HPDE6-E6E7 (cell line): ENCODE measurements around the gene CNTNAP2.
"Not testable (repeated sequence)": the region's sequence is repeated elsewhere in the genome, so short reads cannot be mapped to it uniquely, and the experiment has no call there.

Experiments used
- DNase-seq: peaks from one replicate; pipeline ENCODE4 v3.0.0; 2011; ENCODE audit warnings: missing footprints; ENCODE audit errors: extremely low spot score

Gene CNTNAP2

DNA sequence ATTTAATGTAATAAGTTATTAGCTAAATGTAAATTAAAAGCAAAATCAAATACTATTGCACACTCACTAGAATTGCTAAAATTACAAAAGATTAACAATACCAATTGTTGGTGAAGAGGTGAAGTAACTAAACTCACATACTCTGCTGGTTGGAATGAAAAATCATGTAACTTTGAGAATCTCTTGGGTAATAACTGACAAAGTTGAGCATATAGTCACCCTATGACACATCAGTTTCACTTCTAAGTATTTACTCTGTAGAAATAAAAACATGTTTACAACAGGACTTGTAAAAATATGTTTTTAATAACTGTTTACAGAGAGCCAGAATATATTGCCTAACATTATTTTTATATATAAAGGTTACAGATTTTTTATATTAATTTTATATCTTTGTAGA lies 33.6 kb downstream of the CNTNAP2 start:
- DNase-seq, result no peak

DNA sequence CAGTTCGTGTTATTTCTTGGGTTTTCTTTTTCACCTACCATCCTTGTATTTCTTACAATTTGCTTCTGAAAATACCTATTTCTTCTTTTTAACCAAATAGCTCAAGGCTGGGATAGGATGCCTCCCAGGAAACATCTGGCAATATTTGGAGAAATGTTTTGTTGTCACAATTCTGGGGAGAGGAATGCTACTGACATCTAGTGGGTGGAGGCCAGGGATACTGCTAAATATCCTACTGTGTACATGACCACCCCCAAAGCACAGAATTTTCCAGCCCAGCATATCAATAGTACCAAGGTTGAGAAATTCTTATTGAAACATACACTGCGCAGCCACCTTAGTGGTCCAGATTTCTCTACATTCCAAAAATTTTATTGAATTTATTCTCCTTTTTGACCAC lies 55.5 kb downstream of the CNTNAP2 start:
- DNase-seq, result no peak

DNA sequence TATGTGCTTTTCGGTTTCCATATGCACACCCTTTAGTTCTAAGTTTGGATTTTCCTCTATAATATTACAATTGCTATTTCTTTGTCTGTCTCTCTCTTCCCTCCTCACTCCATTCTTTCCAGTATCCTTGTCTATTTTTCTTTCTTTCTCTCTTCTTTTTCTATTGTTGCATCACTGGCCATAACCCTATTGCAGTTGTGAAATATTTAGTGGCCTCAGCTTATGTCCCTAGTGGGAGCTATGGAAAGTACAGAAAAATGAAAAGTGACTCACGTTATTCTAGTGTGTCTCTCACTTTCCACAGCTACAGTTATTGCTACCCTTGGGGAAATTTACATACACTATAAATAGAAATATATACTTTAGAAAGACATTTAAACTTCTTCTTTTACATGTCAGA lies 59.1 kb downstream of the CNTNAP2 start:
- DNase-seq, result no peak

DNA sequence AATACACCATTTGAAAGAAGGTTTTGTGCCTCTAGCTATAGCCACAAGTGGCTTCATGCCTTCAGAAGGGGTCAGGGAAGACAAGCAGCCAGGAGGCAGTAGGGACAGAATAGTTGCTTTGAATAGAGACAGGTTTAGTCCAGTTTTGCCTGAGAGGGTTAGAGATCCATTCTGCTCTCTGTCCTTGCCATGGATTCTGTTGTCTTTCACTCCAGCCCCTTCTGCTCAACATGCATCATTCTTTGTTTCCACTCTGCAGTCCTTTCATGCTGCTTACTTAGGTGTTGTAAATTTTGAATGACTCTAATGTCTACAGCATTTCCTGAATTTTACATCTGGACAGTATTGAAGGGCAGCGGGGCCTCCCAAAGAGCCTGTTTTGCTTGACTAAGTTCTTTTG lies 60.3 kb downstream of the CNTNAP2 start:
- no peak for DNase-seq

DNA sequence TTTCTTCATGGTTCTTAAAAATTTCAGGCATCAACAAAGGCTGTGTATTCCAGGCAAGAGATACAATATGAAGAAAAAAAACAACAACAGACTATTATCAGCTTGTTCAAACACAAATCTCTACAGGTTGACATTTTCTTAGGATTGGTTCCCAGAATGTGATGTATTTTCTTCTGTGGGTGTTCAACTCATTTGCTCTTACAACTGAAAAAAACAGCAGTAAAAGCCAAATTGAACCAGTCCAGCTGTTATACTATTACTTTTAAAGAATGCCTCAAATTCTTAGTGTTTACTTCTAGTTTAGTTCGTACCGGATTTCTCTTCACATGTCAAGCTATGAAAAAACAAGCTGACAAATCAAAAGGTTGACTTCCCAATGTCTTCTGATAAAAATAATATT lies 60.7 kb downstream of the CNTNAP2 start:
- no peak for DNase-seq

DNA sequence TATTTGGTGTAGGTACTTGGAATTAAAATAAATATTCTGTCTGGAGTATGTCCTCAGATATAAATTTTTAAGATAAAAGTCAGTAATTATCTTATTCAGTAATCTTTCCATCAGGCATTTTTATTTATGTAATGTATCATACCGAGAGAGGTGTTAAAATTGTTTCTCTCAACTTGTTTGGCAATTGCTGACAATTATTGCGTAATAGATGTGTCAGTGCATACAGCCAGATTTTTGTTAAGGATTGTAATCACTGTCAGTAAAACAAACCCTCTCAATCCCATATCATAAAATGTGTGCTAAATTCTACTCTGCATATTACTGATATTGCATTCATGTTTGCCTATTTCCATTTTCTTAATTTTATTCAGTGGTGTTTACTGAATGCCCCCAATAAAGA lies 69.2 kb downstream of the CNTNAP2 start:
- no peak for DNase-seq

DNA sequence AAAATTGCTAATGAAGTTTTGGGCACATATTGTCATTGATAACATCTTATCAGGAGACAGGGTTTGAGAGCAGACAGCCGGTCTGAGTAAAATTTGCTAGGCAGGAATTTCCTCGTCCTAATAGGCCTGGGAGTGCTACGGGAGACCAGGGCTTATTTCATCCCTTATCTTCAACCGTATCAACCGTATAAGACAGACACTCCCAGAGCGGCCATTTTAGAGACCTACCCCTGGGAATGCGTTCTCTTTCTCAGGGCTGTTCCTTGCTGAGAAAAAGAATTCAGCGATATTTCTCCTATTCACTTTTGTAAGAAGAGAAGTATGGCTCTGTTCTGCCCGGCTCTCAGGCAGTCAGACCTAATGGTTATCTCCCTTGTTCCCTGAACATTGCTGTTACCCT lies 74.8 kb downstream of the CNTNAP2 start:
- DNase-seq, result not testable (repeated sequence)

DNA sequence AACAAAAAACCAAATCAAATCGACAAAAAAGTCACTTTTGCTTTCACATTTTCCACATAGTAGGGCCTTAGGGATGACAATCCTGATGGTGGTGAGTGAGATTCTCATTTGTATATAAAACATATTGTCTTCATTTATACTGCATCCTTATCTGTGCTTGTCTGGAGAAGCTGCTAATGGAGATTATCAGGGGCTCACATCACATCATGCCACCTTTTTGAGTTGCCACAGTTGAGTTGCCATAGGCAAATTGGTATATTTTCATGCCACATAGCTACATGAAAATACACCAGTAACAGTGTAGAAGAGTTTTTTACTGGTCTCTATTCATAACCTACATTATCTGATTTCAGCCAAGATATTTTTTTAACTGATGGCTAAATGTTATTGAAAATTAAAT lies 85.3 kb downstream of the CNTNAP2 start:
- DNase-seq, result no peak

DNA sequence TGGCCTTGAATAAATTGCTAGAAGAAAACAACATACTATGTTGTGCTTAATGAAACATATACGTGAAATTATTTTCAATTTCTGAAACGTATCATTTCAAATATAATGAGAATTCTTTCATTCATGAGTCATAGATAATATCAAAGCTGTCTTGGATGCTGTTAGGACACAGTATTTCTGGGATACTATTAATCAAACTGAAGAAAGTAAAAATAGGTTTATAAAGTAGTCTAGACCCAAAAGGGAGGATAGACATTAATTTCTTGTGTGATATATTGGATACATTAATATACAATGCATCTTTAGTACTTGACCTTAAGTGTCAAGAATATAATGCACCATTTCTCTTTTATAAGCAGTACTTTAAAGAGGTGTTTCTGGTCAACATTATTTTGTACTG lies 89.7 kb downstream of the CNTNAP2 start:
- DNase-seq, result no peak

DNA sequence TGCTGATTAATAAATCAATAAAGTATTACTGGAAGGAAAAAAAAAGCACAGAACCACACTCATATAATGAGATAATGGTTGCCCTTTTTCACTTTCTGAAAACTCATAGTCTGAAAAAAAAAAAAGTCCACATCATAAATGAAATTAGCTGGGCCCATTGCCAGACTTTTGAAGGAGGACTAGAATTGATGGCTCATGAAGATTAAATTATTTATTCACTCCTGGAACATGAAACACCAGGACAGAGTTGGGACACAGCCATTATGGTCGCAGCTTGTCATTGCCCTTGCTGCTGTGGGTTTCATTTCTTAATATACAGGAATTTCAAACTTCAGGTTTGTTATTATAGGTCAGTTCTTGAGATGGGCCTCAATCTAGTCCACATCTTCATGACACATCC lies 91.9 kb downstream of the CNTNAP2 start:
- DNase-seq, result no peak

DNA sequence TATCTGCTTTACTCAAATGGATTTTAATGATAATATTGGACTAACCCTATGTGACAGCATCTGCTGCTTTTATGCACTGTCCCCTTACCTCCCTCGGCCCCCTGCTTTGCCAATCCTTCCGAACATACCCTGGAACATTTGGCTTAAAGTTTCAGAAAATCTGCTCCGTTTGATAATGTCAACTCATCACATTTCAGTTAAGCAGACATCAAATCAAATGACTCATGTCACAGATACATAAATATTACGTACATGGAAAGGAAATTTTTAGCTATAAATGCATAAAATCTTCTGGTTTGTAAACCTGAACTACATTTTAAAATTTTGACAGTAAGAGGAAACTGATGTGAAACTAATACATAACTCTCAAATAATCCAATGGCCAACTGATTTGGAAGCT lies 98.2 kb downstream of the CNTNAP2 start:
- DNase-seq, result no peak

DNA sequence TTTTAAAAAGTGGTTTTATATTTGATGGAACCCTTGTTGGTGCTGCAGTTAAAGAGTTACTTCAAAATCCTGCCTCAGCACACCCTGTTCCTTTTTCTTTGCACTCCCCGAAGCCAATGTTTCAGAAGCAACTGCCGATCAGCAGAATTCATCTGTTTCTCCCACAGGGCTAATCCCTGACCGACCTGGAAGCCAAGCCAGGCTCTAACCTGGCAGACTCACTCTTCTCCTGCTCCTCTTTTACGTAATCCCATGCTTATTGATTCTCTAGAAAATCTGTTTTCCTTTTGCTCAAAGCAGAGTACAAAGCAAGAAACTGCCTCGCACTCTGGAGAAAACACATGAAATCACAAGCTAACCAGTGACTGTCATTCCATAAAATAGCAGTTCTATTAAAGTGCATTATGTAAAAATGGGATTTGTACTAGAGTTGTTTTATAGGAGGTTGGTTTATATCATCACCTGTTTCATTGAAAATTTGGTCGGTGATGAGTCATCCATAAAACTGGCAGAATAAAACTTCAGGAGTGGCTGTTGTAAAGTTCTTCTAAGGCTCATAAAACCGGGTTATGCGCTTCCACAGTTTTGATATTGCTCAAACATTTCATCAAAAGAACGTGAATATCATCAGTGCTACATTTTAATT lies 99.9 kb downstream of the CNTNAP2 start:
- DNase-seq, result no peak

DNA sequence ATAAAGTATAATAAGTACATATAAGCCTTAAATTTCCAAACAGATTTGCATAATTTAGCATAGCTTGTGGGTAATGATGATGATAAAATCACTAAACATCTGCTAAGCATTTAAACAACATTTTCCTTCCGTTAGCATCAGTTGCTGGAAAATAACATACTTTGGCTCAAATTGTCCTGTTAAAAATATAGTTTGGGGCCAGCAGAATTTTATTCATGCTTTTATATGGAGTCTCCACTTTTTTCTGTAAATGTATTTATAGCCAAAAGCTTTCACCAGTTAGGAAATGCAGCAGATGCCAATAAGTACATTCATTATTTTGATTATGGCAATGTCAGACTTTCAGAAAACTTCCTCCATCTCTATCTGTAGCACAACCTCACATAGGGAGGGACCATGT lies 107.2 kb downstream of the CNTNAP2 start:
- no peak for DNase-seq

DNA sequence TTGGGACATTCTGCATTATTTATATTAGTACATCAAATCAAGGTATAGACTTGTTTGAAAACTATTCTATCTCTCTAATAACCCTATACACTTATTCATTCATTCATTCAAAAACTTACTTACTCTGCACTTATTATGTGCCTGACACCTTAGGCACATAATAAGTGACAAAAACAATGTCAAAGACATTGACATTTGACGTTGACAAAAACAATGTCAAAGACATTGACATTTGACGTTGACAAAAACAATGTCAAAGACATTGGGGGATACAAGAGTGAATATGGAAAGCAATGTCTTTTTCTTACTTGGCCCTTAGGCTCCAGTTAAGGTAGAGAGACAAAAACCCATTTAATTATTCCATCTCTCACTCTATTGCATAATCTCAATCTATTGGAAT lies 116.0 kb downstream of the CNTNAP2 start:
- DNase-seq, result no peak

DNA sequence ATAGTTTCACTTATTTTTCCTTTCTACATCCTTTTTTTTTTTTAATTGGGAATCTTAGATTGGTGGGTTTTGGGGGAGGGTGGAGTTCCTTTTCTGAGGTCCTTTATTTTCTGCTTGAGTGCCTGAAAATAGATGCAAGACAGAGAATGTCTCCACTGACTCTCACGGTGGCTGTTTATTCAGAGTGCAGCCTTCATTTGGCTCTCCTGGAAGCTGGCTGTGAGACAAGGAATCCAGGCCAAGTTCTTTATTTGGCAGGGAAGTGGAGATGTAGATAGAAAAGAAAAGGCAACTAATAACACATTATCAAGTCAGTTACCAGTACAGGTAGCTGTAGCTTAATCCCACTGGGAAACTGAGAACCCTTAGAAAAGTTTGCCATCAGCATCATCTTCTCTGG lies 118.6 kb downstream of the CNTNAP2 start:
- DNase-seq, result no peak

DNA sequence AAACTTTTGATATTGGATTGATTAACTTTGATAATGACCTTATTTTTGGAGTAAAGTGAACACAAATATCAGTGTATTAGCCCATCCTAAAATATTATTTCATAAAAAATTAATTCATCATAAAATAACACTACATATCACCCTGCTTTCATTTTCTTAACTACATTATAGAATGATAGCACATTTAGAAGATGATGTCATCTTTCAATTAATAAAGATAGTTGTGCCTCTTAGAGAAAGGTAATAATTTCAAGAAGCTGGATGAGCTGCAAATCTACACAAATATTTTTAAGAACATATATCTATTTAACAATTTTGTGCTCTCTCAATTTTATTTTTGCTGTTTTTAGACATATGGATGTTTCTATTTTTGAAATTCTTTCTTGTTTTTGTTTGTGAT lies 126.1 kb downstream of the CNTNAP2 start:
- no peak for DNase-seq

DNA sequence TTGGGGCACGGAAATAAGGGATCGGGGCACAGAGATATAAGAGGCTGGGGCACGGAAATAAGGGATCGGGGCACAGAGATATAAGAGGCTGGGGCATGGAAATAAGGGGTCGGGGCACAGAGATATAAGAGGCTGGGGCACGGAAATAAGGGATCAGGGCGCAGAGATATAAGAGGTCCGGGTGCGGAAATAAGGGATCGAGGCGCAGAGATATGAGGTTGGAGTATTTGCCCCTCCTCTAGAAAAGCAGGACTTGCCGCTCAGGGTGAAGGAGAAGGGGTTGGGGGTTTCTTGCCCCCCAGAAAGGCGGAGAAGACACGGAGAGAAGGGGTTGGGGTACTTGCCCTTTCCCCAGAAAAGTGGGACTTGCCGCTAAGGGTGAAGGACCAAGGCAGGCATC lies 131.4 kb downstream of the CNTNAP2 start:
- not testable (repeated sequence) for DNase-seq

DNA sequence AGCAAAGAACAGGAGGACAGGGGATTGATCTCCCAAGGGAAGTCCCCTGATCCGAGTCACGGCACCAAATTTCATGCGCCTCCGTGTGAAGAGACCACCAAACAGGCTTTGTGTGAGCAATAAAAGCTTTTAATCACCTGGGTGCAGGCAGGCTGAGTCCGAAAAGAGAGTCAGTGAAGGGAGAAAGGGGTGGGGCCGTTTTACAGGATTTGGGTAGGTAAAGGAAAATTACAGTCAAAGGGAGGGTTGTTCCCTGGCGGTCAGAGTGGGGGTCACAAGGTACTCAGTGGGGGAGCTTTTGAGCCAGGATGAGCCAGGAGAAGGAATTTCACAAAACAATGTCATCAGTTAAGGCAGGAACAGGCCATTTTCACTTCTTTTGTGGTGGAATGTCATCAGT lies 132.1 kb downstream of the CNTNAP2 start:
- DNase-seq, result not testable (repeated sequence)

DNA sequence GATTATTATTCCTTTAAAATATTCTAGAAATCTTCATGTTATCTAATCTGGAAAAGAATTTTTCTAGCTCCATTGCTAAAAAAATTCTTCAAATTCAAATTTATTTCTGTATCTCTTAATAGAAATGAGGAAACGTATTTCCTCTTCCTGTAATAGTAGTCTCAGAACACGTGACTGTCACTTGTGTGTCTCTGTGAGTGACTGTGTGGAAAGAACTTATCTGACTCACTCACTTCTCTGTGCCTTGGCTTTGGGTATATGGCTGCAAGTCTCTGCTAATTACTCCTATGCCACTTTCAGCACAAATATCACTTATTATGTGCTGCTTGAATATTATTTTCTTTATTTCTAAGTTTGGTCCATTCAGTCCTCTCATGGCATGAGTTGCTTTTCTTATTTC lies 132.7 kb downstream of the CNTNAP2 start:
- no peak for DNase-seq

DNA sequence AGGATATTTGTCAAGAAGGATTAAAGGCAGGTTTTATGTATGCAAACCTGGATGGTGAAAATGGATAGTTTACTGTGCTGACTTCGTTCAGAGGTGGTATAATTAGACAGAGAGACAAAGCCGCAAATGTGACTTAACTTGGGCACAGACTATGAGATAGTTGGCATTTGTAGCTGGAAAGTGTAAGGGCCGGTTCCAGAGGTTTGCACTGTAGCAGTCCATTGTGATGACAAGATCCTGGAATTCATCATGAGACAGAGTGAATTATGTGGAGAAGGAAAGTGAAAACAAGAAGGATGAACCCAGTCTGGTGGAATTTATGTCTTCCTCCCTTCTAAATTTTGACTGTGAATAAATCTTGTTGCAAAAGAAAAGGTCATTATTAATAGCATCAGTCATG lies 139.0 kb downstream of the CNTNAP2 start:
- no peak for DNase-seq

DNA sequence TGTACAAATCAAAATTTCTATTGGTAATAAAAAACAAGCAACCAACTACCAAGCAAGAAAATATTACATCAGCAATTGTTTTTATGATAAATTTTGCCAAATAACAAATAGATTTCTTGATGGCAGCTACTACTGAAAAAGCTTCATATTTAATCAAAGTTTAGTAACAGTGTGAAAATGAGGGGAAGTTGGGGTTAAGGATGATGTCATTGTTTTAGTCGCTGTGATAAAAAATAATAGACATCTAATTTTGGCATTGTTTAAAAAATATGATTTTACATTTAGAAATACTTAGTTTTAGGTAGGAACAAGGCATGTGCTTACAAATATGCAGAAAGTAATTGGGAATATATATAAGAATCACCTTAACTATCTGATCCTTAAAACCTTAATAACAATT lies 145.9 kb downstream of the CNTNAP2 start:
- no peak for DNase-seq

DNA sequence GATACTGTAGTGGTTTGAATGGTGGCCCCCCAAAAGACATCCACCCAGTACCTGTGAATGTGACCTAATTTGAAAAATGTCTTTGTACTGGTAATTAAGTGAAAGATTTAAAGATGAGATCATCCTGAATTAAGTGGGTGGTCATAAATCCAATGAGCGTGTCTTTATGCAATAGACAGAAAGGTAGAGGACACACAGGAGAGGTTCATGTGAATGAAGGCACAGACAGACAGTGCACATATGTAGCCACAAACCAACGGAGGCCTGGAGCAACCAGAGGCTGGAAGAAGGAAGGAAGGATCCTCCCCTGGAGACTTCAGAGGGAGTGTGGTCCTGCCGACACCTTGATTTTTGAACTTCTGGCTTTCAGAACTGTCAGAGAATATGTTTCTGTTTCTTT lies 160.3 kb downstream of the CNTNAP2 start:
- DNase-seq, result no peak

DNA sequence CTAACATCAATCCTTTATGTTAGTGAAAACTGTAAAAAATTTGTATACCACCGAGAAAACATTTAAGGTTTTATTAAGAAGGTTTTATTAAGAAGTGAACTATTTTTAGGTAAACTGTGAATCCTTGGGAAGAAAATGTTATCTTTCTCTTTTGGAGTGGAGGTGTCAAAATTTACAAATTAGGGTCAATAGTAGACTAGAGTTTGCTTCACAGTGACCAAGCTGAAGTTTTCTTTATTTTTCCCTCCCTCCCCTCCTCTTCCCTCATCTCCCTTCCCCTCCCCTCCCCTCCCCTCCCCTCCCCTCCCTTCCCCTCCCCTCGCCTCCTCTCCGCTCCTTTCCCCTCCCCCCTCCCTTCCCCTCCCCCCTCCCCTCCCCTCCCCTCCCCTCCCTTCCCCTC lies 168.8 kb downstream of the CNTNAP2 start:
- no peak for DNase-seq

DNA sequence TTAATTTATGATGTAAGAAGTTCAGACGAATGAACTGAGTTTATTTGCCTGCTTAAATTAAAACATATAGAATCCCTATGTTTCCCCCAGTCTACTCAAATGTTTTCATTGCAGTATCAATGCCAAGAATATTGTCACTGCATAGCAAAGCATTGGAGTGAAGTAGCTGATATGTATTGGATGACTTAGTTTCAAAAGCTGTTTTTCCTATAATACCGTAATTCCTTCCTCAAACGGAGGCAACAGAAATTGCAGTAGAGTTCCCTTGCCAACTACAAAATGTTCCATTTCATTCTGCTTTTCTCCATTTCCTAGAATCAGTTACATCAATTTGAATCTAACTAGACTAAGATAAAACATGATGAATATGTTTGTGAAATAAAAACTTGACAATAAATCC lies 174.1 kb downstream of the CNTNAP2 start:
- no peak for DNase-seq

DNA sequence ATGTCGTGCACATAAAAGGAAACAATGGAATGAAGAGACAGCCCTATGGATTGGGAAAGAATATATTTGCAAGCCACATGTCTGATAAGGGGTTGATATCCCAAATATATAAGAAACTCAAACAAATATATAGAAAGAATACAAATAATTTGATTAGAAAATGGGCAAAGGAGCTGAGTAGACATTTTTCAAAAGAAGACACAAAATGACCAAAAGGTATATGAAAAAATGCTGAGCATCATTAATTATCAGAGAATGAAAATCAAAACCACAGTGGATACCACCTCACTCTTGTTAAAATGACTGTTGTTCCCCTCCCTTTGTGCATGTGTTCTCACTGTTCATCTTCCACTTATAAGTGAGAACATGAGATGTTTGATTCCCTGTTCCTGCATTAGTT lies 175.3 kb downstream of the CNTNAP2 start:
- no peak for DNase-seq
